HuH-7 (cell line): ENCODE measurements around the gene ATP5F1B.

Source experiments
- DNase-seq: peaks from one replicate; pipeline ENCODE4 v3.0.0; 2011; ENCODE audit warnings: low spot score

The ATP5F1B gene

DNA sequence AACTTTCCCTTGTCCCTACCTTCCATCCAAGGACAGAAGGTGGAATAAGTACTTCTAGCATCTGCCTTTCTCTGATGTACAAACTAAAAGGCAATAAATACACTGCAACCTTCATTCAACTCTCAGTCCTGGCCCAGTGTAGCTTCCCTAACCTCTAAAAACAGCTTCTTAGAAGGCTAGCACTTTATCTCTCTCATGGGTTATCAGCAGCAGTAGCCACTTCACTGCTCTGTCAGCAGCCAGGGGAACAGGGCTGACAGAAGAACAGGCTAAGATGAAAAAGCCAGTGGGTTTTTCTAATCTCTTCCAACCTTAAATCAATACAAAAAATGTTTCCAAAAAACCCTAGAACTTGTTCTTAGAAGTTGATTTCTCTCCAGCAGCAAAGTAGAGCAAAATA lies 28.9 kb downstream of the ATP5F1B start:
- DNase-seq = no peak

GRCh38 chr12:56616244-56616643 lies 29.5 kb downstream of the ATP5F1B start:
- DNase-seq = no peak

DNA sequence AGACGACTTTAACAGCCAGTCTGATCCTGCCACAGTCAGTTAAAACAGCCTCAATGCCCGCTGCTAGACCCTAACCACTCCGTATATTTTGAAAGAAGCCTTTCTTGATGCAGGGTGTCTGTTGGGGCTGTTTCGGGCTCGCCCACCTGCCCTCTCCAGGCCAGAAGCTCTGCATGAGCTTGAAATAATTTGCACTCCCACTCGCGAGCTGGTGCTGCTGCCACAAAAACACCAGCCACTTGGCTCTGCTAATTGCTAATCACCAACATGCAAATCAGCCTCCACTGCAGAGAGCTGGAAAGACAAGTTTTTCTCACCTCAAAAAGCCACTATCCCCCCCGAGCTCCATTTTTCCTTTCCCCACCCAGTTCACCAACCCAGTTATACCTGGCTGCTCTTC lies 31.2 kb downstream of the ATP5F1B start:
- no peak for DNase-seq

DNA sequence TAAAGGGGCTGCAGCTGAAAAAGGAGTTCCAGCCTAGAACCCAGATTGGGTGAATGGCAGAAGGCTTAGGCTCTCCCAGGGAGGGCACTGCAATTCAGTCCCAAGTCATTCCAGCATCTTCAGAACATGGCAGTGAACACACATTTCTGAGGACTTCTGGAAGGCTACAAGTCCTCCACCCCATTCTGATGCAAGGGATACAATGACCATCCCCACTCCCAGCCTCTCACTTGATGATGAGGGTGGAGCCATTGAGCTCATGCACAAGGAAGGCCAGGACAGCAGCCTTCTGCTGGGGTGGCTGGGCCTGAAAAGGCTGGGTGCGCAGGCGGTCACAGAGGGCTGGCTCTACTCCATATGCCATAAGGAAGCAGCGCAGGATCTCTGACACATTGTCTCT lies 41.4 kb downstream of the ATP5F1B start:
- DNase-seq = no peak

DNA sequence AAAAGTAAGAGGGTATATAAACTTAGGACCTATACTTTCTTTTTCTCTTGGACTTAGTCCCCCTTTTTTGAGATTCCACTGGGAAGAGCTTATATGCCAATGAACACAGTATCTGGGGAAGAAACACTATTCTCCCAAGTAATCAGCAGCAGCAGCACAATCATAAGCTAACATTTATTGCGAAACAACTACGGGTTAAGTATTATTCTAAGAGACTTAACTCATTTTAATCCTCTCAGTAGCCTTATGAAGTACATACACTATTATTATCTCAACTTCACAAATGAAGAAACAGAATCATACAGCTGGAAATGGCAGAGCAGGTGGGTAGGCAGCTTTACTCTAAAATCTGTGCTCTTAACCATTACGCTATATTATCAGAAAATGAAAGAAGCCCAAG lies 43.5 kb downstream of the ATP5F1B start:
- DNase-seq = no peak

DNA sequence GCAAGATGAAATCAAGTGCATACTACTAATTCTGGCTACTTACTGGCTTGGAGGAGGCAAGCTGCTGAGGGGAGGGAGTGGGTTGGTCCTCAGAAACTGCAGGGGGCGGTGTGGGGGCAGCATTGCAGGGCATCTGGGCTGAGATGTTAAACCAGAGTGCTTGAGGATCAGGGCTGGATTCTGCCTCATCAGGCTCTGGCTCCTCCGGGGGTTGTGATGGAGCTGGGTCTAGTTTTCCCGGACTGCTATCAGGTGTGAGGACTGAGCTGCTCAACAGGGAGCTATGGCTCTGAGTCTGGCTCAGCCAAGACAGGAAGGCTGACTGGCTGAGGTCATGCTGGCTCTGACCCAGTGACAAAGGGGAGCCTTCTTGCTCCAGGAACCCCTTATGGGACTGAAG lies 44.3 kb downstream of the ATP5F1B start:
- peak; percentile 45 for DNase-seq

GRCh38 chr12:56600753-56601152 lies 45.0 kb downstream of the ATP5F1B start:
- no peak for DNase-seq

DNA sequence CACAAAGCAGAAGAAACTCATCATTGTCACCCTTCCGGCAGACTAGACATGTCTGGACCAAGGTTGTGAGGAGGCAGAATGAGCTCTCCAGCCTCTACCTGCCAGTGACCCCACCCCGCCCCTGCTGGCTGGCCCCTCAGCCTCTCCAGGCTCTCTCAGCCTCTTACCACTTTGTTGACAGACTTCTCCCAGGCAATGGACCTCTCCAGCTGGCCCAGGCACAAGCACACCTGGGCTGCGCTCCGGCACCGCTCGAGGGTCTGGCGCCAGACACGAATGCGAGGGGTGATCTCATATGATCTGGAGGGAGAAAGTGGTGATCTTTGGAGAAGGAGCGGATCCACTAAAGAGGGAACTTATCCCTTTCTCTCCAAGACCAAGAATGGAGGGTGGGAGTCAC lies 46.0 kb downstream of the ATP5F1B start:
- no peak for DNase-seq

- DNase-seq = no peak
These were observed 46.7 kb downstream of the ATP5F1B start for GRCh38 chr12:56599041-56599440.

DNA sequence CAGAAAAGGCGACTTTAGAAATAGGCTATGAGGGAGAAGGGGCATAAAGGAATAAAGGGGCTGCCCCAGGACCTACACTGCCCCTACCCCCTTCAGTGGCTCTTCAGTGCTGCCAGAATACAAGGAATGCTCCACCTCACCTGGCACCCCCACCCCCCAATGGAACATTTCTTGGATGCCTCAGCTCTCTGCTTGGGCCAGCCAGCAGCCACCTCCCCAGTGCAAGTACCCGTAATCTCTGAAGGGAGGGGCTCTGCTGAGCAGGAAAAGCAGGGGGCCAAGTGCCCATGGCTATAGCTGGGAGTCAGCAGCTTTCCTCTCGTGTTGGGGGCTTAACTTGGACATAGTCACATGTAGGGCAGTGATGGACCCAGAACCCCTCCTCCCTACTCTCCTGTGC lies 49.0 kb downstream of the ATP5F1B start:
- DNase-seq = no peak

DNA sequence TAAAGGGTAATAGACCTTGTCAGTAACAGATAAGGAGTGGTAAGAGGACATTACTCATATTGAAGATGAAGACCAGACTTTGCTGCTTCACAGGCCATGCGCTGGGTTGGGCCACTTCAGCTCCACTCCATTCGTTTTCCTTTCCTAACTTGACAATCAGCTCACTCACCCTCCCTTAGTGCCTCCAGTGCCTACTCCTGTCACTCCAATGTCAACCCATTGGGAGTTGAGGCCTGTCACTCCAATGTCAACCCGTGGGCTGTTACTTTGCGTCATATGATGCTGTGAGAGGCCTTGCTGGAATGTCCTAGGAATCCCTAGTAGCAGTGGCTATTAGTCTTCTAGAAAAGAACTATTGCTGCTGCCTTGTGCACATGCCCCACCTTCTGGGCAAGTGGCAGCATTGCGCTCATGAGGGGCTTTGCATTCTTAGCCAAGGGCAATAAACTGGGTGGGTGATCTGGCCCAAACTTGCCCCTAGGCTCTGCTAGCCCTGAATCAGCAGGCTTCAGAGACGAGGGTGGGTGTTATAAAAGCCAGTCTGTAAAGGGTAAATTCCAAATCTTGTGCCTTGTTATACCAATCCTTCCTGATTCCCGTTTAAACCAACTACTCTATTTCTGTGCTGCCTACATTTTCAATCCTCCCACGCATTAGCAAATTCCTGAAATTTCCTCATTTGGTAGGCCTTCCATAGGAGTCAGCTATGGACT lies 51.7 kb downstream of the ATP5F1B start:
- peak; percentile 83 for DNase-seq

- no peak for DNase-seq
These were observed 53.8 kb downstream of the ATP5F1B start for GRCh38 chr12:56591961-56592360.

- no peak for DNase-seq
These were observed 54.7 kb downstream of the ATP5F1B start for GRCh38 chr12:56591126-56591525.

- peak; percentile 77 for DNase-seq
These were observed 55.5 kb downstream of the ATP5F1B start for GRCh38 chr12:56590237-56590830.

- no peak for DNase-seq
These were observed 56.0 kb downstream of the ATP5F1B start for GRCh38 chr12:56589783-56590182.
